ENCODE data around the gene S100A10. TPM values are rescaled to one million over a fixed set of nuclear protein-coding genes. Genes with fewer than 3 reads are reported as not detected.

S100A10 gene
- total and polyA plus RNA-seq, 8 donors = 6.4 to 830 (median 165) TPM

DNA sequence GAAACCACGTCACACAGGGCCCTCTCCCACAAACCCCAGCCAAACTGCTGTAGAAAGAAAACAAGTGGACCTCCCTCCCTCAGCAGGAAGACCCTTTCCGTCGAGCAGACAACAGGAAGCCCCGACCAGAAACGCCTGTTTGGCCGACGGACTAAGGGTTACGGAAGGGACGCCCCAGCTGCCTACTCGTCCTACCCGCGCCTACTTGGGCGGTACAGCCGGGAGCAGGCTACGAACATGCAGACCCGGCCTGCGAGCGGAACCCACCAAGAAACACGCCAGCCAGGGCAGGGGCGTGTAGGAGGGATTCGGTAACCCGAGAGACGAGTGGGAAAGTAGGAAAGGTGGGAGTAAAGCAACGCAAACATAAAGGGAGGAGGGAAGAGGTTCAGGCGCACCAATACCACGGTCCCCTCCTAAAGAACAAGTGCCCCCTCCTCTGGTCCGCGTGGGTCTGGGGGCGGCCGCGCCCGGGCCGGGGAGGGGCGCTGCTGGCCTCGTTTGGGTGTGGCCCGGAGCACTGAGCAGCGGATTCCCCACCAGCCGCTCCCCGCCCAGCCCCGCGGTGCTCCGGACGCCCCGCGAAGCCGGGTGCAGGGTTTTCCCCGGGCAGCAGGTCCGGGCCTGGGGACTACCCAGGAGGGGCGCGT is 450 bp downstream of the S100A10 start:
- Histone ChIP-seq H3K4me1 (peaks cover 56 to 68% (median 62%) of the 10 kb centered on the region in 4 donors), H3K4me3 (peak overlapping the region; percentile 66 to 90 (median 80)), H3K27ac (peak overlapping the region; percentile 84 to 98 (median 94)), H3K9me3 (no peaks in the 10 kb centered on the region), H3K27me3 (peaks cover 0 to 9% (median 0%) of the 10 kb centered on the region in 3 donors), H3K36me3 (no peaks in the 10 kb centered on the region)
- WGBS, 5 donors = 1 to 2% (median 1%) methylated on average over 39 to 50 of the region's 50 CpGs
- intact Hi-C loops (cut with DNase I; ENCODE audit: low total_unique reads) = no loop called here
- TF ChIP-seq POLR2AphosphoS5 (IDR thresholded peaks at IDR 0.05) = no peak
- TF ChIP-seq EP300 (IDR thresholded peaks at IDR 0.05) = no peak
- TF ChIP-seq, protein P1, sequence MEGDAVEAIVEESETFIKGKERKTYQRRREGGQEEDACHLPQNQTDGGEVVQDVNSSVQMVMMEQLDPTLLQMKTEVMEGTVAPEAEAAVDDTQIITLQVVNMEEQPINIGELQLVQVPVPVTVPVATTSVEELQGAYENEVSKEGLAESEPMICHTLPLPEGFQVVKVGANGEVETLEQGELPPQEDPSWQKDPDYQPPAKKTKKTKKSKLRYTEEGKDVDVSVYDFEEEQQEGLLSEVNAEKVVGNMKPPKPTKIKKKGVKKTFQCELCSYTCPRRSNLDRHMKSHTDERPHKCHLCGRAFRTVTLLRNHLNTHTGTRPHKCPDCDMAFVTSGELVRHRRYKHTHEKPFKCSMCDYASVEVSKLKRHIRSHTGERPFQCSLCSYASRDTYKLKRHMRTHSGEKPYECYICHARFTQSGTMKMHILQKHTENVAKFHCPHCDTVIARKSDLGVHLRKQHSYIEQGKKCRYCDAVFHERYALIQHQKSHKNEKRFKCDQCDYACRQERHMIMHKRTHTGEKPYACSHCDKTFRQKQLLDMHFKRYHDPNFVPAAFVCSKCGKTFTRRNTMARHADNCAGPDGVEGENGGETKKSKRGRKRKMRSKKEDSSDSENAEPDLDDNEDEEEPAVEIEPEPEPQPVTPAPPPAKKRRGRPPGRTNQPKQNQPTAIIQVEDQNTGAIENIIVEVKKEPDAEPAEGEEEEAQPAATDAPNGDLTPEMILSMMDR (IDR thresholded peaks at IDR 0.05) = no peak
- TF ChIP-seq POLR2A (IDR thresholded peaks at IDR 0.05) = no peak
- DNase-seq = peak; percentile 42 to 73

DNA sequence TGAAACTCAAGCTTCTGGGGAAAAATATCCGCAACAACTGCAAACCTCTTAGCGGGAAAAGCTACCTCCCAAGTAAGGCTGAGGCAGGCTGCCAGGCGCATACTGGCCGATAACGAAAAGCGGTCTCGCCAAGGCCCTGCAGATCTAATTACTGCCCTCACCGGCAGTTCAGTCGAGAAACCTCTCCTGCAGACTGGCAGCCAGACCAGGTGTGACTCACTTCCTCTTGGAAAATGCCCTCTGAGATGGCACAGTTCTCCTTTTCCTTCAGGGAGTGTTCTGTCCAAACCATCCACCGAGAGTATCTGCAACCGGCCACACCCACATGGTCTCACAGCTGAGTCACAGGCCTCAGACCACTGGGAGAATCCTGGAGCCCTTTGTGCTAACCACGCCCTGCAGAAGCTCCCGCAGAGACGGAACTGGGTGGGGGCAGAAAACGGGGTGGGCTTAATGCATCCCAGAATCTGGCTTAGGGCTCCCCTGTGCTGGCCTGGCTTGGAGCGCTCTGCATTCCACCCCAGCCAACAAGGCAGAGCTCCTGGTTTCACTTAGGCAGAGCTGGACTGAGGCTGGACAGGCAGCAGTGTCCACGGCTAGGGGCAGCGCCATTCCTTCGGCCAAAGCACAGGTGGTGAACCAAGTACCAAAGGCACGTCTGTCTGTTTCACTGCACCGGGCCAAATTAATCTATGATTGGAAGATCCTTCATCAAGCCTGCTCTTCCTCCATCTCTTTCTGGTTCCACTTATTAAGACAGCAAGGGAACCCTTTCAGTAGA is 1.2 kb downstream of the S100A10 start:
- DNase-seq = peak; percentile 90 to 92
- no peaks in the 10 kb centered on the region for H3K36me3 ChIP-seq
- H3K4me1 ChIP-seq = peaks cover 56 to 75% (median 68%) of the 10 kb centered on the region in 4 donors
- H3K27ac ChIP-seq = peak overlapping the region; percentile 84 to 98 (median 94)
- H3K27me3 ChIP-seq = peaks cover 0 to 9% (median 0%) of the 10 kb centered on the region in 3 donors
- intact Hi-C loops (cut with DNase I; ENCODE audit: low total_unique reads) = no loop called here
- TF ChIP-seq, protein P1 (IDR thresholded peaks at IDR 0.05) = no peak
- TF ChIP-seq EP300 (IDR thresholded peaks at IDR 0.05) = no peak
- peak in 2 of 3 donors; percentile 64 to 81 for TF ChIP-seq POLR2AphosphoS5 (IDR thresholded peaks at IDR 0.05)
- no peak for TF ChIP-seq POLR2A (IDR thresholded peaks at IDR 0.05)
- H3K4me3 ChIP-seq = peak overlapping the region; percentile 66 to 90 (median 80)
- 7 to 20% (median 11%) methylated on average over 13 to 21 of the region's 21 CpGs for WGBS, 5 donors
- H3K9me3 ChIP-seq = no peaks in the 10 kb centered on the region

DNA sequence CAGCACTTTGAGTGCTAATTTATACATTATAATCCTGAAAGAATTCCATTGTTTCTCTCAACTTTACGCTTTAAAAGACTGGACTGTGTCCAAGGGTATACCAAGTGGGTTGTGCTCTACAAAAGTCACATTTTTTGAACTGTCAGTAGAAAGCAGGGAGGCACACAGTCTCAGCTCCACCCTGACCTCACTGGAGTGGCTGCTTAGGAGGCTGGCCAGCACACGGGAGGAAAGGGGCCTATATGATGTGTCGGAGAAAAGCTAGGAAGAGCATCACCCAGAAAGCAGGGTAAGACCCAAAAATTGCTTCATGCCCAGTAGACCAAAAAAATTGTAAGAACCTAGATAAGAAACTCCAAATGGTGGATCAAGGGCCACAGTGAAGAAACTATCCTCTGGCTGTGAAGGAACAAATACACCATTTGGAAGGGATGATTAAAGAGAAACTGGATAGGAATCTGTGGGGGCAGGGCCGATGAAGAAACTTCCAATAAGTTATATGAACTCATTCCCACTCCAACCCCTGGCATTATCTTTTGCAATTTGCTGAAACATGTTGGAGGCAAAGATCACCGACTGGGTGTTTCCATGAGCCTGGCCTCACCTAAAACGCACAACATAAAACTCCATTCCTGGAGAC is 1.9 kb downstream of the S100A10 start:
- Histone ChIP-seq H3K36me3 (no peaks in the 10 kb centered on the region), H3K4me3 (peak overlapping the region; percentile 66 to 90 (median 80)), H3K9me3 (no peaks in the 10 kb centered on the region), H3K27ac (peak overlapping the region; percentile 84 to 98 (median 94)), H3K4me1 (peaks cover 56 to 78% (median 68%) of the 10 kb centered on the region in 4 donors), H3K27me3 (peaks cover 0 to 9% (median 0%) of the 10 kb centered on the region in 3 donors)
- DNase-seq = no peak
- intact Hi-C loops (cut with DNase I; ENCODE audit: low total_unique reads) = no loop called here
- WGBS, 5 donors = 23 to 40% (median 30%) methylated on average over 6 of the region's 6 CpGs
- no peak for TF ChIP-seq POLR2AphosphoS5 (IDR thresholded peaks at IDR 0.05)
- TF ChIP-seq POLR2A (IDR thresholded peaks at IDR 0.05) = no peak
- TF ChIP-seq EP300 (IDR thresholded peaks at IDR 0.05) = no peak
- TF ChIP-seq, protein P1 (IDR thresholded peaks at IDR 0.05) = no peak

DNA sequence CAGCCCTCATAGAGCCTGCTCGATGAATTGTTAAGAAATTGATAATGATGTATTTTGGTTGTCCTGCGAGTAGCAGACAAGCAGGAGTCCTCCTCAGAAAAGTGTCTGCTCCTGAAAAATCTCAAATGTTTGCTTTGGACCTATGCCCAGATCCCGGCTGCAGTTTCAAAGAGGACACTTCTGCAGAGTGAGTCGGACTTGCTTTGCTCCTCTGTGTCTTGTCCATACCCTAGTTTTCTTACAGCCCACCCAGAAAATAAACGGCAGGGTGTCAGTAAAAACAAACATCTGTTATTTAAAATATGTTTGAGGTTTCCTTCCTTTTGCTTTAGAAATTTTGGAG is 2.8 kb downstream of the S100A10 start:
- H3K36me3 ChIP-seq = peaks cover 0 to 10% (median 3%) of the 10 kb centered on the region in 4 donors
- intact Hi-C loops (cut with DNase I; ENCODE audit: low total_unique reads) = no loop called here
- peak overlapping the region in 4 of 5 donors; percentile 62 to 98 (median 91) for H3K27ac ChIP-seq
- 11 to 18% (median 12%) methylated on average over 5 of the region's 5 CpGs for WGBS, 5 donors
- TF ChIP-seq POLR2AphosphoS5 (IDR thresholded peaks at IDR 0.05) (no peak), POLR2A (IDR thresholded peaks at IDR 0.05) (no peak), EP300 (IDR thresholded peaks at IDR 0.05) (no peak)
- TF ChIP-seq, protein P1 (IDR thresholded peaks at IDR 0.05) = no peak
- peak overlapping the region in 2 of 4 donors; percentile 80 for H3K4me3 ChIP-seq
- no peaks in the 10 kb centered on the region for H3K9me3 ChIP-seq
- H3K4me1 ChIP-seq = peaks cover 56 to 77% (median 68%) of the 10 kb centered on the region in 4 donors
- peaks cover 0 to 9% (median 0%) of the 10 kb centered on the region in 3 donors for H3K27me3 ChIP-seq
- DNase-seq = peak; percentile 55 to 81
